ENCODE measurements around the gene GPR146.

GRCh38 chr7:1090686-1091643 is 46.6 kb downstream of the GPR146 start:
- TF ChIP-seq EZH2 (IDR thresholded peaks at IDR 0.05), result no peak
- TF ChIP-seq POLR2AphosphoS5 (IDR thresholded peaks at IDR 0.05; ENCODE audit: borderline replicate concordance, low read depth, low read length), result no peak
- no peak for TF ChIP-seq FOXP2 (optimal IDR thresholded peaks at IDR 0.05; ENCODE audit: control extremely low read depth, extremely low read length, insufficient read depth)
